Stomach (tissue), 4 donors: ENCODE results near the gene EBI3.

Experiments
- CTCF ChIP-seq, 7 experiments: fragments of 450-650 bp in 4 of 7; fragments of 200-600 bp in 3 of 7; sonication (generic) in 3 of 7; IDR thresholded peaks; one replicate each; pipeline ENCODE4 v1.5.1; 2016 to 2019; ENCODE audit warnings: antibody characterized with exemption in 7 of 7, control low read depth in 2 of 7, mild to moderate bottlenecking in 1 of 7
- POLR2A ChIP-seq, 4 donors: fragments of 450-650 bp; IDR thresholded peaks; one replicate each; pipeline ENCODE4 v1.6.1; 2016; ENCODE audit warnings: antibody characterized with exemption in 4 of 4, control low read depth in 2 of 4, mild to moderate bottlenecking in 1 of 4, moderate library complexity in 1 of 4

- TF ChIP-seq CTCF (IDR thresholded peaks at IDR 0.05) (no peak), POLR2A (IDR thresholded peaks at IDR 0.05) (no peak)
Observed at GRCh38 chr19:4234142-4234861, 5.0 kb downstream of the EBI3 start.
